T-helper 9 cell (primary cell): ENCODE results near the gene SNRPE.

Experiments
- DNase-seq: peaks from one replicate; pipeline ENCODE4 v3.0.0-alpha.2; 2020

SNRPE gene

GRCh38 chr1:203888807-203889251 lies 27.4 kb downstream of the SNRPE start:
- DNase-seq: no peak

DNA sequence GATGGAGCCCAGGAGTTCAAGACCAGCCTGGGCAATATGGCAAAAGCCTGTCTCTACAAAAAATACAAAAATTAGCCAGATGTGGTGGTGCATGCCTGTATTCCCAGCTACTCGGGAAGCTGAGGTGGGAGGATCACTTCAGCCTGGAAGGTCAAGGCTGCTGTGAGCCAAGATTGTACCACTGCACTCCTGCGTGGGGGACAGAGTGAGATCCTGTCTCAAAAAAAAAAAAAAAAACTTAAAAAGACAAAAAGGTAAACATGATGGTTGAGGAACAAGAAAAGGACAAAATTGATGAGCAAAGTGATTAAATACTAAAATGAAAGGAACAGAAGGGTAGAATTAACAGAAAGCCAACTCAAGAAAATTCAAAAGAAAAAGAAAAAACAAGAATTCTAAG lies 30.6 kb downstream of the SNRPE start:
- DNase-seq: no peak

DNA sequence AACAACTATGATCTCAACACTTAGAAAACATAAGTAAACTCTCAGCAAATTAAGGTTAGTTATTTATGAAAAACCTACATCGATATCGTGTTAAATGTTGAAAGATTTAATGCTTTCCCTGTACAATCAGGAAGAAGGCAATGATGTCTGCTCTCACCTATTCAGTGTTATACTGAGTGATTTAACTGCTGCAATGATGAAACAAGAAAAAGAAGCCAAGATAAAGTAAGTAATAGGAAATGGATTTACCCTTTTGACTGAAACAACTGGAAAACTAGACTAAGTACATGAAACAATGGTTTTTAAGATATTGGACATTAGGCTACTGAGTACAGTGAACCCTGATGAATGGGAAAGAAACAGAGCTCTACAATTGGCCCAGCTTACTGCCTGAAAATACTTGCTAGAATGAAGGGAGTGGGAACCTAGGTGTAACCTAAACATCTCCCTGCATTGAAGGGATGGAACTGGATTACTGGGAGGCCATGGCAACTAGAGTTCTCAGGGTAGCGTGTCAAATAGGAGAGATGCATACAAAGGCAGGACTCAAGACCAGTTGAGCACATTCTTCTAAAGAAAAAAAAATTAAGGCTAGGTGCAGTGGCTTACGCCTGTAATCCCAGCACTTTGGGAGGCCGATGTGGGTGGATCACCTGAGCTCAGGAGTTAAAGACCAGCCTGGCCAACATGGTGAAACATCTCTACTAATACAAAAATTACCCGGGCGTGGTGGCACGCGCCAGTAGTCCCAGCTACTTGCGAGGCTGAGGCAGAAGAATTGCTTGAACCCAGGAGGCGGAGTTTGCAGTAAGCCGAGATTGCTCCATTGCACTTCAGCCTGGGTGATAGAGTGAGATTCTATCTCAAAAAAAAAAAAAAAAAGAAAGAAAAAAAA lies 37.3 kb downstream of the SNRPE start:
- DNase-seq: no peak

DNA sequence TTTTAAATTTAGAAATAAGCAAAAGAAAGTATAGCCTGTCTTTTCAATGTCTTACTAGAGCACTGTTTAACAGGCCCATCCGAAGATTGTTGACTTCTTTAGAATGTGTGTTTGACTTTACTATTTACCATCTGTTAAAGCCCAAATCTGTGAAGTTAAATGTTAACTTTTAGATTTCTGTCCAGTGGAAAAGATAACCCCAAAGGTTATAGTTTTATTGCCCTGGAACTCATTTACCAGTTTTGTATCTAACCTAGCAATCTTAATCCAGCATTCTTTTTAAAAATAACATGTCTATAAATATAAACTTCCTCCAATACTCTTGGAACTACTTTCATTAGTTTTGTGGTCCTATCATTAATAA lies 37.9 kb downstream of the SNRPE start:
- no peak for DNase-seq

DNA sequence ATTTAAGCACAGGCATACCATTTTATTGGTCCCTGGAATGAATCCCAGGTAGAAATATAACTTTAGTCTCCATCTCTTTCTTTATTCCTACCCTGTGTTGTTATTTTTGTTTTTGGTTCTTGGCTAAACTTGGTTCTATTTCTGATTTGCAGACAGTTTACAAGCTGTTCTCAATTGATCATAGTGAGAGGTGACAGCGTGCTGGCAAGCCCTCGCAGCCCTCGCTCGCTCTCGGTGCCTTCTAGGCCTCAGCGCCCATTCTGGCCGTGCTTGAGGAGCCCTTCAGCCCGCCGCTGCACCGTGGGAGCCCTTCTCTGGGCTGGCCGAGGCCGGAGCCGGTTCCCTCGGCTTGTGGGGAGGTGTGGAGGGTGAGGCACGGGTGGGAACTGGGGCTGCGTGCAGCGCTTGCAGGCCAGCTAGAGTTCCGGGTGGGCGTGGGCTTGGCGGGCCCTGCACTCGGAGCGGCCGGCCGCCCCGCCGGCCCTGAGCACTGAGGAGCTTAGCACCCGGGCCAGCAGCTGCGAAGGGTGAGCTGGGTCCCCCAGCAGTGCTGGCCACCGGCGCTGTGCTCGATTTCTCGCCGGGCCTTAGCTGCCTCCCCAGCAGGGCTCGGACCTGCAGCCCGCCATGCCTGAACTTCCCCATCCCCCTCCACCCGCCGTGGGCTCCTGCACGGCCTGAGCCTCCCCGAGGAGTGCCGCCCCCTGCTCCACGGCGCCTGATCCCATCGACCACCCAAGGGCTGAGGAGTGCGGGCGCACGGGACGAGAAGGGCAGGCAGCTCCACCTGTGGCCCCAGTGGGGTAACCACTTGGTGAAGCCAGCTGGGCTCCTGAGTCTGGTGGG lies 38.7 kb downstream of the SNRPE start:
- DNase-seq: no peak

- no peak for DNase-seq
These were observed 40.2 kb downstream of the SNRPE start for GRCh38 chr1:203901581-203901980.

- DNase-seq: no peak
These were observed 43.9 kb downstream of the SNRPE start for GRCh38 chr1:203905275-203905674.

DNA sequence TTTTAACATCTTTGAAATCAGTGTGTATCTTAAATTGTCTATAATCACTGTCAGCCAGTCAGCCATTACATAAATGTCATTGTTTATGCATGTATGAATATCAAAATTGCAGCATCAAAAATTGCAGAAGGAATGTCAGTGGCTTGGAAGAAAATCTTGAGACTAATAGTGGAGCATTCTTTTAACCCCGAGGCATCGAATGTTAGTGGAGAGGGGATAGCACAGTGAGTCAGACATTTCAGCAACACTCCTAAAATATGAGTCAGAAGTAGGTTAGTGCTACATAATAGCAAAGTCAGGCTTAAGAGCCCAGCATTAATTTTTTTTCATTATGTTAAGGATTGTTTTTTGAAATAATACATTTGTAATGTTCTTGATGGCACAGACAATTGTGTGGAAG lies 45.5 kb downstream of the SNRPE start:
- DNase-seq: no peak

GRCh38 chr1:203907901-203908300 lies 46.5 kb downstream of the SNRPE start:
- no peak for DNase-seq

DNA sequence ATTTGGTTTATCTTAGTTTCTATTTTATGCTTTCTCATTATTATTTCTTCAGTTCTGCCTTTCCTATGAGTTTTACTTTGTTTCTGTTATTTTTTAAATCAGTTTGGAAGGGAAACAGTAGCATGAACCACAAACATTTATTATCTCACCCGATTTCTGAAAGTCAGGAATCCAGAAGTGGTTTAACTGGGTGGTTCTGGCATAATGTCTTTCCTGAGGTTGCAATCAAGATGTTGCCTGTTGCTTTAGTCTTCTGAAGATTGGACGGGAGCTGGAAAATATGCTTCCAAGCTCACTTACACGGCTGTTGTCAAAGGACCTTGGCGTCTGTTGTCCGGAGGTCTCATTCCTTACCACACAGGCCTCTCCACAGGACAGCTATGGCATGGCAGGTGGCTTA lies 50.4 kb downstream of the SNRPE start:
- DNase-seq: no peak

GRCh38 chr1:203913073-203913521 lies 51.7 kb downstream of the SNRPE start:
- DNase-seq: no peak

- no peak for DNase-seq
These were observed 52.9 kb downstream of the SNRPE start for GRCh38 chr1:203914292-203914691.

DNA sequence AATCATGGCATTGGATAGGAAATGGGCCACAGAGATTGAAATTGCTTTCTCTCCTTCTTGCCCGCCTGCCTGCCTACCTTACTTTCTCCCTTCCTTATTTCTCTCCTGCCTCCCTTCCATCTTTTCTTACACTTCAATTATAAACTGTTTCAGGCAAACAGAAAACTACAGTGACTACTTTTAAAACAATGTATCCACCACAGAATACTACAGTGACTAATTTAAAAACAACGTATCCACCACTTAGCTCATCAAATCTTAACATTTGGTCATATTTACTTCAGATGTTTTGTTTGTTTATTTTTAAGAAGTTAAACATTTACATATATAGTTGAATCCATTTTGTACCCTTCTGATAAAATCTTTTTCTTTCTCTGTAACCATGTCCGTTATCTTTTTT lies 54.4 kb downstream of the SNRPE start:
- no peak for DNase-seq

GRCh38 chr1:203916756-203917155 lies 55.4 kb downstream of the SNRPE start:
- DNase-seq: no peak
